C4-2B (cell line): Measurements from ENCODE around the gene MCF2L.

ENCODE experiments used
- ZFX ChIP-seq: fragments of 450-650 bp; IDR thresholded peaks from 2 replicates; pipeline ENCODE4 v1.6.1; 2017
- TF ChIP-seq, protein P1 (sequence below): fragments of 450-650 bp; conservative IDR thresholded peaks from 2 replicates; pipeline ENCODE4 v1.5.1; 2017; ENCODE audit warnings: mild to moderate bottlenecking

DNA sequence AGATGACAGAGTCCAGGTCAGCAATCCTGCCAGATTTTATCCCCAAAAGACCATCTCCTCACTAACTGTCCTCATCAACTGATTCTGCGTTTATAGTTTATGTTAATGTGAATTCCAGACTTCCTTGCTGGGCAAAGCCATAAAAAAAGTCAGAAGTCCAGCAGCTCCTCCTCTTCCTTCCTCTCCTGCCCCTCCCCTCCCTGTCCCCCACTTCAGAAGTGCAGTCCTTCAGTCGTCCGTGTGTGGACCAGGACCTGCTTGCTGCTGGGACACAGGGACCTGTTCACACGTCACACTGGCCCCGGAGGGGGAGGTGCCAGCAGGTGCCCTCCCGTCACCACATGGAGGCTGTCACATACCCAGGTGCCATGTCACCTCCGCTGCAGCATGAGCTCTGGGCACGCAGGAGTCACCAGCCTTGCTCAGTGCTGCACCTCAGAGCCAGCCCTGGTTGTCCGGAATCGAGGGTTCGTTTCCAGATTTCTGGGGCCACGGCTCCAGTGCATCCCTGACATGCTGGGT is 4.0 kb upstream of the MCF2L start:
- TF ChIP-seq, protein P1, sequence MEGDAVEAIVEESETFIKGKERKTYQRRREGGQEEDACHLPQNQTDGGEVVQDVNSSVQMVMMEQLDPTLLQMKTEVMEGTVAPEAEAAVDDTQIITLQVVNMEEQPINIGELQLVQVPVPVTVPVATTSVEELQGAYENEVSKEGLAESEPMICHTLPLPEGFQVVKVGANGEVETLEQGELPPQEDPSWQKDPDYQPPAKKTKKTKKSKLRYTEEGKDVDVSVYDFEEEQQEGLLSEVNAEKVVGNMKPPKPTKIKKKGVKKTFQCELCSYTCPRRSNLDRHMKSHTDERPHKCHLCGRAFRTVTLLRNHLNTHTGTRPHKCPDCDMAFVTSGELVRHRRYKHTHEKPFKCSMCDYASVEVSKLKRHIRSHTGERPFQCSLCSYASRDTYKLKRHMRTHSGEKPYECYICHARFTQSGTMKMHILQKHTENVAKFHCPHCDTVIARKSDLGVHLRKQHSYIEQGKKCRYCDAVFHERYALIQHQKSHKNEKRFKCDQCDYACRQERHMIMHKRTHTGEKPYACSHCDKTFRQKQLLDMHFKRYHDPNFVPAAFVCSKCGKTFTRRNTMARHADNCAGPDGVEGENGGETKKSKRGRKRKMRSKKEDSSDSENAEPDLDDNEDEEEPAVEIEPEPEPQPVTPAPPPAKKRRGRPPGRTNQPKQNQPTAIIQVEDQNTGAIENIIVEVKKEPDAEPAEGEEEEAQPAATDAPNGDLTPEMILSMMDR, result no peak
- TF ChIP-seq ZFX, result no peak
